Measurements from ENCODE around the gene SLC34A1.

The SLC34A1 gene

GRCh38 chr5:177434437-177434836 is 50.2 kb downstream of the SLC34A1 start:
- ATAC-seq (ENCODE audit: insufficient read depth, low read depth) (no peak), DNase-seq (no peak)
- no peak overlapping the region for H3K4me3 ChIP-seq (ENCODE audit: low read depth in 1 of 2, low read length in 2 of 2)
- H3K9me3 ChIP-seq (ENCODE audit: insufficient read depth, low read length, severe bottlenecking), result no peaks in the 10 kb centered on the region
- H3K27me3 ChIP-seq (ENCODE audit: insufficient read depth, low read length, poor library complexity), result no peaks in the 10 kb centered on the region
- peaks cover 34% of the 10 kb centered on the region for H3K4me1 ChIP-seq (ENCODE audit: insufficient read depth, low read length)
- H2AFZ ChIP-seq (ENCODE audit: low read depth, low read length), result no peak overlapping the region
- peaks cover 17% of the 10 kb centered on the region for H3K79me2 ChIP-seq (ENCODE audit: insufficient read depth, low read length)
- no peak overlapping the region for H3K9ac ChIP-seq (ENCODE audit: low read depth, low read length)
- H3K4me2 ChIP-seq (ENCODE audit: insufficient read depth, low read length), result no peak overlapping the region
- peaks cover 52% of the 10 kb centered on the region for H4K20me1 ChIP-seq (ENCODE audit: insufficient read depth, low read length)
- TF ChIP-seq EZH2 (IDR thresholded peaks at IDR 0.05; ENCODE audit: borderline replicate concordance, low read depth, low read length, severe bottlenecking) (no peak), CTCF (IDR thresholded peaks at IDR 0.05; ENCODE audit: borderline replicate concordance, extremely low read depth, low read length, poor library complexity, severe bottlenecking) (no peak)
- H3K36me3 ChIP-seq (ENCODE audit: insufficient read depth, low read length), result peaks cover 85% of the 10 kb centered on the region
- no peak overlapping the region for H3K27ac ChIP-seq (ENCODE audit: low read length)

GRCh38 chr5:177434942-177435738 is 50.9 kb downstream of the SLC34A1 start:
- ATAC-seq (ENCODE audit: insufficient read depth, low read depth), result no peak
- TF ChIP-seq CTCF (IDR thresholded peaks at IDR 0.05; ENCODE audit: borderline replicate concordance, extremely low read depth, low read length, poor library complexity, severe bottlenecking) (no peak), EZH2 (IDR thresholded peaks at IDR 0.05; ENCODE audit: borderline replicate concordance, low read depth, low read length, severe bottlenecking) (no peak)
- H3K4me2 ChIP-seq (ENCODE audit: insufficient read depth, low read length), result no peak overlapping the region
- H3K27ac ChIP-seq (ENCODE audit: low read length), result no peak overlapping the region
- no peak overlapping the region for H2AFZ ChIP-seq (ENCODE audit: low read depth, low read length)
- H3K27me3 ChIP-seq (ENCODE audit: insufficient read depth, low read length, poor library complexity), result no peaks in the 10 kb centered on the region
- H3K4me3 ChIP-seq (ENCODE audit: low read depth in 1 of 2, low read length in 2 of 2), result no peak overlapping the region
- DNase-seq, result no peak
- no peak overlapping the region for H3K9ac ChIP-seq (ENCODE audit: low read depth, low read length)
- H3K4me1 ChIP-seq (ENCODE audit: insufficient read depth, low read length), result peaks cover 27% of the 10 kb centered on the region
- H4K20me1 ChIP-seq (ENCODE audit: insufficient read depth, low read length), result peaks cover 49% of the 10 kb centered on the region
- no peaks in the 10 kb centered on the region for H3K9me3 ChIP-seq (ENCODE audit: insufficient read depth, low read length, severe bottlenecking)
- peaks cover 87% of the 10 kb centered on the region for H3K36me3 ChIP-seq (ENCODE audit: insufficient read depth, low read length)
- peaks cover 10% of the 10 kb centered on the region for H3K79me2 ChIP-seq (ENCODE audit: insufficient read depth, low read length)

- Histone ChIP-seq H3K9me3 (ENCODE audit: insufficient read depth, low read length, severe bottlenecking) (no peaks in the 10 kb centered on the region), H2AFZ (ENCODE audit: low read depth, low read length) (no peak overlapping the region), H3K9ac (ENCODE audit: low read depth, low read length) (no peak overlapping the region), H4K20me1 (ENCODE audit: insufficient read depth, low read length) (peaks cover 42% of the 10 kb centered on the region), H3K27me3 (ENCODE audit: insufficient read depth, low read length, poor library complexity) (no peaks in the 10 kb centered on the region), H3K4me1 (ENCODE audit: insufficient read depth, low read length) (peaks cover 18% of the 10 kb centered on the region), H3K4me3 (ENCODE audit: low read depth in 1 of 2, low read length in 2 of 2) (no peak overlapping the region), H3K4me2 (ENCODE audit: insufficient read depth, low read length) (no peak overlapping the region), H3K79me2 (ENCODE audit: insufficient read depth, low read length) (peaks cover 1% of the 10 kb centered on the region; the same call in 1 of the 2 replicates), H3K27ac (ENCODE audit: low read length) (no peak overlapping the region), H3K36me3 (ENCODE audit: insufficient read depth, low read length) (peaks cover 85% of the 10 kb centered on the region)
- no peak for DNase-seq
- TF ChIP-seq CTCF (IDR thresholded peaks at IDR 0.05; ENCODE audit: borderline replicate concordance, extremely low read depth, low read length, poor library complexity, severe bottlenecking) (no peak), EZH2 (IDR thresholded peaks at IDR 0.05; ENCODE audit: borderline replicate concordance, low read depth, low read length, severe bottlenecking) (no peak)
- no peak for ATAC-seq (ENCODE audit: insufficient read depth, low read depth)
These were observed 51.8 kb downstream of the SLC34A1 start for GRCh38 chr5:177435847-177436536.

Measured in DND-41 (cell line).